ENCODE measurements around the gene GPR33. TPM values are rescaled to one million over a fixed set of nuclear protein-coding genes. Genes with fewer than 3 reads are reported as not detected.

The GPR33 gene
- total and polyA plus RNA-seq, 2 of the 8 experiments (the other 6 are each of a cell fraction or from before 2014, with no cell fraction given), result not detected

GRCh38 chr14:31501870-31502269, 14.0 kb upstream of the GPR33 start:
- no peak overlapping the region for H4K8ac ChIP-seq (ENCODE audit: extremely low read depth, insufficient read depth, low read length)
- POLR2A ChIA-PET (ENCODE audit: partially characterized antibody), result no interaction called here
- H3K27me3 ChIP-seq (replicated peaks in 1 of 4; ENCODE audit: control insufficient read depth in 3 of 4, extremely low read depth in 1 of 4, insufficient read depth in 3 of 4, low read length in 3 of 4), result no peaks in the 10 kb centered on the region
- WGBS, 2 experiments (ENCODE audit: extremely low coverage in 1 of 2, insufficient coverage in 1 of 2, insufficient read length in 1 of 2, insufficient replicate concordance in 2 of 2, low coverage in 1 of 2, low lambda C conversion rate in 2 of 2, missing lambda C conversion rate in 1 of 2), result 68% methylated on average over 2 of the region's 2 CpGs; no CpG with 5 or more reads in 1 of the 2 experiments
- H3K18ac ChIP-seq (ENCODE audit: extremely low read depth, low read length), result no peak overlapping the region
- CTCF ChIA-PET (ENCODE audit: partially characterized antibody), result interaction anchor here (1.3 kb wide), 1 partner anchor 8 kb away, joined by 4 read pairs; no protein-coding TSS in a partner anchor
- H4K91ac ChIP-seq (replicated peaks; ENCODE audit: insufficient read length, low read length), result no peak overlapping the region
- no peak overlapping the region for H2BK20ac ChIP-seq (ENCODE audit: low read length)
- no peak overlapping the region for H2BK5ac ChIP-seq (ENCODE audit: low read depth, low read length)
- no peak overlapping the region for H2BK12ac ChIP-seq (ENCODE audit: low read depth, low read length)
- H3K79me1 ChIP-seq (ENCODE audit: low read depth, low read length), result no peaks in the 10 kb centered on the region
- no peaks in the 10 kb centered on the region for H3K79me2 ChIP-seq (ENCODE audit: control insufficient read depth in 1 of 2, insufficient read depth in 2 of 2, low read length in 2 of 2)
- H2BK15ac ChIP-seq (ENCODE audit: low read length), result no peak overlapping the region
- H3K4me2 ChIP-seq (ENCODE audit: insufficient read depth in 1 of 2, low read depth in 2 of 2, low read length in 2 of 2), result no peak overlapping the region
- H3K56ac ChIP-seq (replicated peaks; ENCODE audit: insufficient read length, low read depth, low read length), result no peak overlapping the region
- H2AK5ac ChIP-seq (ENCODE audit: low read depth, low read length), result no peak overlapping the region
- FAIRE-seq, result no peak
- no peaks in the 10 kb centered on the region for H3K4me1 ChIP-seq (replicated peaks in 1 of 4; ENCODE audit: control insufficient read depth in 3 of 4, insufficient read depth in 4 of 4, low read length in 3 of 4)
- no peaks in the 10 kb centered on the region for H3K9me3 ChIP-seq (ENCODE audit: insufficient read depth in 2 of 2, low read depth in 1 of 2, low read length in 1 of 2)
- no peak overlapping the region for H3K14ac ChIP-seq (ENCODE audit: insufficient read length)
- H3K9ac ChIP-seq (replicated peaks in 1 of 4; ENCODE audit: extremely low read depth in 1 of 4, low read depth in 3 of 4, low read length in 3 of 4), result no peak overlapping the region
- no peaks in the 10 kb centered on the region for H3K23me2 ChIP-seq (ENCODE audit: low read depth, low read length)
- H4K20me1 ChIP-seq (replicated peaks in 1 of 2; ENCODE audit: control insufficient read depth in 1 of 2, insufficient read depth in 2 of 2, low read length in 2 of 2), result no peaks in the 10 kb centered on the region
- H3K27ac ChIP-seq (ENCODE audit: low read depth, low read length), result no peak overlapping the region
- DNase-seq (ENCODE audit: low read depth in 1 of 2, low spot score in 2 of 2), result no peak
- H2AFZ ChIP-seq (ENCODE audit: low read length), result 0 out of 2 replicates have a peak overlapping the region, but pooled peaks have one; percentile 40
- H2BK120ac ChIP-seq (replicated peaks; ENCODE audit: low read depth, low read length), result no peak overlapping the region
- no peak overlapping the region for H3K4ac ChIP-seq (replicated peaks; ENCODE audit: insufficient read length, low read depth, low read length)
- H3K23ac ChIP-seq (ENCODE audit: insufficient read length), result no peak overlapping the region
- no peak overlapping the region for H4K5ac ChIP-seq (ENCODE audit: insufficient read length, low read depth, low read length)
- H3K36me3 ChIP-seq (ENCODE audit: control insufficient read depth in 2 of 4, insufficient read depth in 4 of 4, low read length in 3 of 4), result no peaks in the 10 kb centered on the region
- H3K4me3 ChIP-seq (ENCODE audit: extremely low read depth in 1 of 4, insufficient read depth in 2 of 4, low read depth in 3 of 4, low read length in 4 of 4), result no peak overlapping the region
- TF ChIP-seq RAD21 (IDR thresholded peaks at IDR 0.05 in 1 of 2, conservative IDR thresholded peaks at IDR 0.05 in 1 of 2; ENCODE audit: low read depth in 2 of 2, low read length in 2 of 2), result no peak
- no peak for TF ChIP-seq CBX5 (IDR thresholded peaks at IDR 0.05; ENCODE audit: low read depth, low read length)
- TF ChIP-seq HDAC2 (IDR thresholded peaks at IDR 0.05; ENCODE audit: borderline replicate concordance in 1 of 2, low read depth in 2 of 2, low read length in 2 of 2), result no peak
- TF ChIP-seq POLR2A (IDR thresholded peaks at IDR 0.05; ENCODE audit: control extremely low read depth in 1 of 2, low read depth in 2 of 2, low read length in 2 of 2), result no peak
- no peak for TF ChIP-seq TEAD4 (IDR thresholded peaks at IDR 0.05; ENCODE audit: low read depth, low read length)
- TF ChIP-seq YY1 (IDR thresholded peaks at IDR 0.05; ENCODE audit: low read depth, low read length), result no peak
- TF ChIP-seq E2F6 (IDR thresholded peaks at IDR 0.05), result no peak
- TF ChIP-seq GABPA (IDR thresholded peaks at IDR 0.05; ENCODE audit: borderline replicate concordance, insufficient read depth, low read length), result no peak
- TF ChIP-seq SRF (IDR thresholded peaks at IDR 0.05; ENCODE audit: low read depth, low read length), result no peak
- no peak for TF ChIP-seq TBP (IDR thresholded peaks at IDR 0.05; ENCODE audit: low read depth, low read length)
- TF ChIP-seq RNF2 (IDR thresholded peaks at IDR 0.05; ENCODE audit: borderline replicate concordance, low read depth, low read length, missing control alignments, poor library complexity, severe bottlenecking), result no peak
- no peak for TF ChIP-seq FOSL1 (IDR thresholded peaks at IDR 0.05; ENCODE audit: insufficient read depth, low read depth, low read length)
- no peak for TF ChIP-seq SIRT6 (IDR thresholded peaks at IDR 0.05; ENCODE audit: low read length)
- no peak for TF ChIP-seq CREB1 (IDR thresholded peaks at IDR 0.05)

Data from H1 (cell line).